Ramos (cell line): Measurements from ENCODE around the gene LY6G6C.

Experiments used
- in situ Hi-C: fragments of 300-500 bp; cut with MboI; formaldehyde crosslinking; loops from one replicate; pipeline ENCODE4 v1.14.3; 2022; ENCODE audit warnings: low sequenced_read_pairs; ENCODE audit not compliant: unreplicated experiment

LY6G6C gene

GRCh38 chr6:31727717-31728671 is 6.4 kb upstream of the LY6G6C start:
- in situ Hi-C loops: no loop called here

DNA sequence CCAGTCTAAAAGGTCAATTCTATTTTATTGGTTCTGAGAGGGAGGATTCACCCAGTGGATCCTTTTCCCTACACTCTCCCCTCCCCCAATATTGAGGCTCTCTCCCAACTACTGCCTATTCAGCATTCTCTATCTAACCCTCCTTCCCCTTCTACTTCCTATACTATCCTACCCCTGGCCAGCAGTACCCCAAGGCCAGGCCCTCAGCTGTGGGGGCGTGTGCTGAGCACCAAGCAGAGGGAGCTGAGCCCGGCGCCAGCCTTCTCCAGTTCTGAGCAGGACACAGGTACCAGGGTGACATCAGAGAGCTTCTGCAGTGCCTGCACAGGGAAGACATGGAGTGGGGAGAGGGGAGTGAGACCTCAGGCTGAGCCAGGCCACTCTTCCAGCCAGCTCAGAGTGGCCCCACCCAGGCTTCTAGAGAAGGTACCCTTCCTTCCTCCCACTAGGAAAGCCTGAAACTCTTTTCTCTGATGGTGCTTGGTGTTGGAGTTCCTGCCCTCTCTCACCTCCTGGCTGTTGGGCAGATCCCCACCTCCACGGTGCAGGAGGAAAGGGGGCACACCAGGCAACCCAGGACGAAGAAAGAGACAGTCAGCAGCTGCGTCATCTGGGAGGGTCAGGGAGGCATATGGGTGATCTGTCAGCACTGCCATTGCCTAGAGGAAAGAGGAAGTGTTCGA is 5.6 kb upstream of the LY6G6C start:
- in situ Hi-C loops: no loop called here

- in situ Hi-C loops: no loop called here
These were observed 4.2 kb upstream of the LY6G6C start for GRCh38 chr6:31725502-31726350.

DNA sequence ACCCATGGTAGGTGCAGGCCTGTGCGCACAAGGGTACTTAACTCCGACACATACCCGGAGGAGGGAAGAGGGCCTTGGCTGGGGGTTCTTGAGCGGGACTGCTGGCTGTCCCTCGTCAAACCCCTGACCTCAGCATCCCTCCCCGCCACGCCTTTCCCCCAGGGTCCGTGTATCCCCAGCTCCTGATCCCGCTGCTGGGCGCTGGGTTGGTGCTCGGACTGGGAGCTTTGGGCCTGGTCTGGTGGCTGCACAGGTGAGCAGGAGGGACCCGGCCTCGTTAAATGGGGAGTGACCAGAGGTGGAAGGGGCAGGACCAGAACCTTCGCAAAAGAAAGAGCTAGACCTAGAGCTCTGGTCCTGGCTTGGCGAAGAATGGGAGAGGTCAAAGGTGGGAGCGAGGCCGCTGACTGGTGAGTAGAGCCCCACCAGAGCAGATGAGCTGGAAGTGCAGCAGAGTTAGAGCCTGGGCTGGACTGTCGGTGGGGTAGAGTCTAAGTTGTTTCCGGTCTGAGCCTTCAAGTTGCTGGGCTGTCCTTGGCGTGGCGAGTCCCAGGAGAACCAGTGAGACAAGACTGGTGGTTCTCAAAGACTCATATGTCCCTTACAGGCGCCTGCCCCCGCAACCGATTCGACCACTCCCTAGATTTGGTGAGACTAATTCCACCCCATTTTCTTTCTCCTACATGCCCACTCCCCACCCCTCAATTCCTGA is 2.6 kb upstream of the LY6G6C start:
- in situ Hi-C loops: no loop called here

- in situ Hi-C loops: no loop called here
These were observed 1.9 kb upstream of the LY6G6C start, which contains the start of gene MPIG6B for GRCh38 chr6:31723245-31723979. Gene MPIG6B, plus strand, starts transcription at chr6:31723373. Its CDS starts 11 bp downstream, at chr6:31723384.

DNA sequence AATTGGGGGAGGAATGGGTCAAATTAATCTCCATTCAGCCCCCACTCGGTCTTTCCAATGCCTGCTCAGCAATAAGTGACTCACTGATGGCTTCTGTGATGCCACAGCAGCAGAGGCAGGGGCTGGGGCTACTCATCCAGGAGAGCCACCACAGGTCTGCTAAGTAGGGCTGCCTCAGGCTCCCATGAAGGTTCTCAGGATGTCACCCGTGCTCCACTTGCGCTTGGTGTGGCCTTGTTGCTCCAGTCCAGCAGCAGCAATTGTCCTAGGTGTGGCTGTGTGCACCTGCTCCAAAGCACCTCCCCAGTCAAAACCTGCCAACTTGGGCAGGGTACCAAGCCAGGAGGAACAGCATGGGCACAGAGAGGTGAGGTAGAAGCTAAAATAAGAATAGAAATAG is 627 bp upstream of the LY6G6C start:
- in situ Hi-C loops: no loop called here

DNA sequence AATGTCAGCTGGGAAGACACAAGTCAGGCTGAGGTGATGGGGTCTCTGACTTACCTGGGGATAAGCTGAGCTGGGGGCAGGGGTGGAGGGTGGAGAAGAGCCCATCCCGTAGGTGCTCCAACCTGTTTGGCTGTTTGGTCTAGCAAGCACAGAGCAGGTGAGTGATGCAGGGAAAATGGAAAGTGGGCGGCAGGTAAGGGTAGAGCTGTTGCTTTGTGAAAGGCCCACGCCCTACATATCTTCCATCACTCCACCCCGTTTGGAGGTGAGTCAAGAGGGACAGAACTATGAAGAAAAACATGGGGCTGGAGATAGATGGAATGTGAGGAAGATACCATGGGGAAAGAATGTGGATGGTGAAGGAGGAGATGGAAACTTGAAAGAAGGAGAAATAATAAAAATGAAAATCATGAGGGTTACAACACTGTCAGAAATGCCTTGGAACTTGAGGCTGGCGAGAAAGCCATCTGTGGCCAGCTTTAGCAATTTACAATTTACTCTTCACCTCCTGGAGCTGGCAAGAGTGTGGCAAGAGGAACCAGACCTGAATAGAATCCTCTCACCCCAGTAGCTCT is 1.3 kb downstream of the LY6G6C start:
- in situ Hi-C loops: no loop called here

- in situ Hi-C loops: no loop called here
These were observed 2.5 kb downstream of the LY6G6C start for GRCh38 chr6:31719001-31719400.

DNA sequence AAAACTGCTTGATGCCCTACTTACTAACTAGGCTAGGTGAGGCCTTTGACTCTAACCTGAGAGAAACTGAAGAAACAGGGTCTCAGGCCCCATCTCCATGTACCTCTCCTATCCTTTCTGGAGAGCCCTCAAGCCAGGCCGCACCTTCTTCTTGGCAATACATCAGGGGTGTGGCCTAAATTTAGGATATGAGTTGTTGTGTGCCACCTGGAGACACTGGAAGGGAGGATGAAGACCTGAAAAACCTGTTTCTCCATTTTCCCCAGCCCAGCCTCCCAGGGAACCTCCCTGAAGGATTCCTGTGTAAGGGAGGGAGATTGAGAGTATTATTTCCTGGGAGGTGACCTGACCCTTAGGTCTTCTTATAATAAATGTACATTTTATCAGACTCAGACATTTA is 3.3 kb downstream of the LY6G6C start:
- in situ Hi-C loops: no loop called here

GRCh38 chr6:31717499-31718222 is 3.9 kb downstream of the LY6G6C start:
- in situ Hi-C loops: no loop called here

- in situ Hi-C loops: no loop called here
These were observed 6.3 kb downstream of the LY6G6C start, which contains the start of gene LY6G6D for GRCh38 chr6:31715022-31715958. Gene LY6G6D, plus strand, starts transcription at chr6:31715348. Its CDS starts 8 bp downstream, at chr6:31715356.

DNA sequence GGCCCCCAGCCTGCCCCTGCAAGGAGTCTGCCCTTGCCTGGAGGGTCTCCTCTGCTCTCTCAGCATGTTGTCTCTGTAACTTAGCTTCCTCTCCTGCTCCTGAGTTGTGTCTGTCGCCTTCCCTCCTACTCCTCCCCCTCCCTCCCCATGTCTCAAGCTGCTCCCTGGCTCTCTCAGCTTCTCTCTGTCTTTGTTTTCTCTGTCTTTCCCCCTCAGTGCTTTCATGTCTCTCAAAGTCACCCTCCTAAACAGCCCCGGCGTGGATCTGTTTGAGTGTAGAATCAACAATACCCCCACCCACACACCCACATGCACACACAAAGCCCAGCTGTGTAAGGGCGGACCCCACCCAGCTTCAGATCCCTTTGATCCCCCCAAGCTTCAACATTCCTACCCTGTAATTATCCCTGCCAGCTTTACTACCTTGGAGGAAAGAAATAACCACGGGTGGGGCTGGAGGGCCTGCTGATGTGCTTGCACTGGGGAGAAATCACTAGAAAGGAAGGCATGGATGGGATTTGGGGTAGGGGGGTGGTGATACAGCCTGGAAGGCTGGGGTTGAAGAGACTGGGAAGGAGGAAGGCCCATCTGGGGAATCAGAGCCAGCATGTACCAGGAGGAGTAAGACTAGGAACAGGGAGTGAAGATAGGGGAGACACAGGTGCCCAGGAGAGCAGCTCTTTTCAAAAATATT is 7.4 kb downstream of the LY6G6C start:
- in situ Hi-C loops: no loop called here

DNA sequence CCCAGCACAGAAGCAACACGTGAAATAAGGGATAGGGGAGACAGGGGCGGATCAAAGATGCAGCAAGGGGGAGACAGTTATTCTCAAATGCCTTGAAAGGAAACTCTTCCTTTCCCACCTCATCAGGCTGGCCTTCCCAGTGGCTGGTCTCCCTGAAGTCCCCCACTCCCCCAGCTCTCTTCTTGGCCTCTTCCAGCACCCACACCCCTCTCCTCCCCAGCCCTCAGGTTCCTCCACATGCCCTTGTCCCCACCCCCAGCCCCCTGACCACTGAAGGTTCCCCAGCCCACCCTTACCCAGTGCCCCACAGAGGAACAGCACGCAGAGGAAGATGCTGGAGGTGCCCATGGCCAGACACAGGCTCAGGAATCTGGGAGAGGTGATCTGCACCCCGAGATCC is 8.1 kb downstream of the LY6G6C start:
- in situ Hi-C loops: no loop called here

DNA sequence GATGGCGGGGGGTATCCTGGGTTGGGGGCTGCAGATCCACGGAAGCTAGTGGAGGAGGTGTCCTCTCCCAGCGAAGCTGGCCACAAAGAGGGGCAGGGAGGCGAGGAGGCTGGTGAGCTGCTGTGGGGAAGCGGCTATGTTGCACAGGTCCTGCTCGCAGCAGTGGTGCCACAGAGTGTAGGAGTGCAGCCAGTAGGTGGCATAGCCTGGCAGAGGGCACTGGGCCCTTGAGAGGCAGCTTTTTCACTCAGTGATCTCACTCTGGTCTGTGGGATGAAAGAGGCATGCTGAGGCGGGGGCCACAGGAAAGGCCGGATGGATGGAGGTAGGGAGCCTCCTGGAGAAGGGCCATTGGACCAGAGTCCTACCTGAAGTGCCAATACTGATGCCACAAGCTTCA is 9.2 kb downstream of the LY6G6C start:
- in situ Hi-C loops: no loop called here

DNA sequence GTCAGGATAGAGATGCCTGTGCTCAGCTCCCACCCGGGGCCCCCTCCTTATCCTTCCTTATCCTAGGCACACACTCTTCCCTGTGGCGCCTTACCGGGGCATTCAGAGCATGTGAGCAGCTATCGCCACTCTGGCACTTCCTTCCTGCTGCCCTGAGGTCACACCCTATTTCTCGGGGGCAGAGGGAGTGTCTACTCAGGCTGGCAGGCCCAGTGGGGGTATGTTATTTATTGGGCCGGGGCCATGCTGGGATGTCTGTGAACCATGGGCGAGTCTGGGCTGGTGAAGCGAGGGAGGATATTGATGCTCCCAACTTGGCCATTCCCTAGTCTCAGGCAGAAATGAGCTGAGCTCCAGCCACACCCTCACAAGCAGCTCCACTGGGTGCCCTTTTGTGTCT is 10.3 kb downstream of the LY6G6C start:
- in situ Hi-C loops: no loop called here

DNA sequence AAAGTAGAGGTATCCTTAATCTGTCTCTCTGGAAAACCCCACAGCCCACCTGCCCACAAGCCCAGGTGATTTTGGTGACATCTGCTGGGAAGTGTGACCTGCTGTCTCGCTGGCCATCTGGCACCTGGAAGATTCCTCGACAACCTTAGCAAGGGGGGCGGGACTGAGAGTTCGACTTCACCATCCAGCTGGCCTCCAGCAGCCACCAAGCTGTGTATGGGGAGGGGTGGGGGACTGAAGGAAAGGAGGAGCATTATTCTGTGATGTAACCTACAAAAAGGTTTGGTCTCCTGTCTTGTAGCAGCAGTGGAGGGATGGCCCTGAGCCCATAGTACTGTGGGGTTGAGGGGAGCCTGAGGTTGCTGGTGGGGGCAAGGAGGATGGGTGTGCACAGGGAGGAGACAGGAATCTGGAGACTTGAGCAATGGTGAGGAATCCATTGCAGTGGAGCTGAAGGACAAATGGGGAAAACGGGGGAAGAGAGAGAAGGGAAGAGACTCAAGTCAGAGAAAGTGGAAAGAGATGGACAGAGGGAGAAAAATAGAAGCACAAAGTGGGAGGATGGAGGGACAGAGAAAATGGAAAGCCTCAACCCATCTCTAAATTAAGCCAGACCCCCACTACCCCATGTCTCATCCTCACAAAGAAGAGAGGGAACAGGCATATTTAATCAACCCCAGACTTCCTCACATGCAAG is 10.9 kb downstream of the LY6G6C start:
- in situ Hi-C loops: no loop called here
